ENCODE results near the gene PDE4D.

PDE4D gene

DNA sequence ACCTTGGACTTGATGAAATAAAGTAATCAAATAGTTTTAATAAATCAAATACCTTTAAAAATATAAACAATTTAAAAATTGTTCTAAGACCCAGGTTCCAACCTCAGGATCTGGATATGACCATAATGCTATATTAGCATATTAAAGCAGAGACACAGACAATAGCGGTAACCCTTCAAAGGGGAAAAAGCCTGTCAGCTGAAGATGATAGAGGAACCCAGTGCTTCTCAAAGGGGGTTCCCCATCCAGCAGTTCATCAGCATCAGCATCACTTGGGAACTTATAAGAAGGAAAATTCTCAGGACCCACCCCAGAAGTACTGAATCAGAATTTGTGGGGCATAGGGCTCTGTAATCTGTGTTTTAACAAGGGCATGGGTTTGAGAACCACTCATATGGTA is 791.1 kb downstream of the PDE4D start:
- H3K4me3 ChIP-seq (ENCODE audit: low read length) = no peak overlapping the region
- no peak overlapping the region for H3K9ac ChIP-seq (ENCODE audit: low read length)
- no peaks in the 10 kb centered on the region for H3K27me3 ChIP-seq (ENCODE audit: control insufficient read depth, insufficient read depth, low read length)
- peaks cover 6% of the 10 kb centered on the region for H3K4me1 ChIP-seq (ENCODE audit: control insufficient read depth, insufficient read depth, low read length)
- no peaks in the 10 kb centered on the region for H3K36me3 ChIP-seq (ENCODE audit: control insufficient read depth, insufficient read depth, low read length)
- H3K9me3 ChIP-seq (ENCODE audit: control insufficient read depth, low read length) = no peaks in the 10 kb centered on the region

DNA sequence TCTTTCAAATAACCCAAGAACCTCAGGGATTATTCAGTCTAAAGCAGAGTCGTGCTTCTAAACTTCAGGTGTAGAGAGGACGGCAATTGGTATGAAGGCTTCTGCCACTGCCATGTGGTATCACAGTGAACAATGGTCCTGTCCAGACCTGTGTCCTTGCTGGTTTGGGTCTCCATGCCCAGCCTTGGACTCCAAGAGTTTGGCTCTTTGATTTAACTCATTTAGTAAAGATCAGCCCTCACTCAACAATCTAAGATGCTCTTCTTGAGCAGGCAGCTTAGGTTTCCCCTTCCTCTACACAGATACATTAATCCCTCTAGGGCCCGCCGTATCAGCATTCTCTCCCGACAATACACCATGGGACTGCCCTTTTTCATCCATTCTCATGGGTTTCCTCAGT is 792.7 kb downstream of the PDE4D start:
- Histone ChIP-seq H3K4me3 (ENCODE audit: low read length) (no peak overlapping the region), H3K4me1 (ENCODE audit: control insufficient read depth, insufficient read depth, low read length) (peaks cover 6% of the 10 kb centered on the region), H3K27me3 (ENCODE audit: control insufficient read depth, insufficient read depth, low read length) (no peaks in the 10 kb centered on the region), H3K9ac (ENCODE audit: low read length) (no peak overlapping the region), H3K9me3 (ENCODE audit: control insufficient read depth, low read length) (no peaks in the 10 kb centered on the region), H3K36me3 (ENCODE audit: control insufficient read depth, insufficient read depth, low read length) (no peaks in the 10 kb centered on the region)

DNA sequence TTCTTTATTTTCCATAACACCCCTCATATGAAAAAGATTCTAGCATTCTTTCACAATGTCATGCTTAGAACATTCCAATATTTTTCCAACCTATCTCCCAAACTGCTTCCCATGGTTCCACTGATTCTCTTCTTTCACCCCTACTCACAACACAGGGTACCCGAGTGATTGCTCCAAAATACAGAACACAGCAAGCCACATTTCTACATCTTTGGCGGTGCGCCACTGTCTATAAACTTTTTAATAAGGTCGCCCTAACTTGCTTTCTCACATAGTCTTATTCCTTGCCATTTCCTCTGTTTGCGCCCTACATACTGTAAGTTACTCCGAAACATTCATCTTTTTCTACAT is 793.6 kb downstream of the PDE4D start:
- Histone ChIP-seq H3K36me3 (ENCODE audit: control insufficient read depth, insufficient read depth, low read length) (no peaks in the 10 kb centered on the region), H3K4me3 (ENCODE audit: low read length) (no peak overlapping the region), H3K9me3 (ENCODE audit: control insufficient read depth, low read length) (no peaks in the 10 kb centered on the region), H3K27me3 (ENCODE audit: control insufficient read depth, insufficient read depth, low read length) (no peaks in the 10 kb centered on the region), H3K4me1 (ENCODE audit: control insufficient read depth, insufficient read depth, low read length) (peaks cover 6% of the 10 kb centered on the region), H3K9ac (ENCODE audit: low read length) (no peak overlapping the region)

DNA sequence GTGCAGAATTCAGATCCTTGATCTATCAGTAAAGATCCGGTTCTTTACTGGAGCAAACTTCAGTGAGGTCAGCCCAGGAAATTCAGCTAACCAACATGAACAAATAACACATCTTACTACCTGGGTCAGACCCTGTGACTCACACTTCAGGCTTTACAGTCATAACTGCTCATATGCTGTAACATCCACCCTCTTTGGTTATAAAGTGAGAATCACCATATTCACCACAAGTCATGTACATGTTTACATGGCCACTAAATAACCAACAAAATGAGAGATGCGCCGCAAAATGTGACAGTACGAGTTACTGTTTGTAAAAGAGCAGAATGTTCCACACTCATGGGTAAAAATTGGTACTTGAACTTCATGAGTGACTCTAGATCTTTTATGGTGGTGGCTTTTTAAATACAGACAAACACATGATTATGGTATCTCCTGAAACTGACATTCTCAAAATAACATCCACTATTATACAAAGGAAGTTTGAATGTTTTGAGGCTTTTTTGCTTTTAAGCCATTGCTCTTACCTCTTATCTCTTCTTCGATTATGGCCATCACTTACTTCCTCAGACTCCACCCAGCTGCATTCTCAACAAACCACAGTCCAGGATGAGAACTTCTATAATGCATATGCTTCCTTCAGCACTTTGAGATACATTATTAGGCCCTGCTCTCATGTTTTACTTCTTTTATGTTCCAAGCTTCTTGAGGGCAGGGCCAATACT is 794.1 kb downstream of the PDE4D start:
- H3K4me3 ChIP-seq (ENCODE audit: low read length) = no peak overlapping the region
- no peaks in the 10 kb centered on the region for H3K36me3 ChIP-seq (ENCODE audit: control insufficient read depth, insufficient read depth, low read length)
- no peaks in the 10 kb centered on the region for H3K9me3 ChIP-seq (ENCODE audit: control insufficient read depth, low read length)
- H3K4me1 ChIP-seq (ENCODE audit: control insufficient read depth, insufficient read depth, low read length) = peaks cover 6% of the 10 kb centered on the region
- no peak overlapping the region for H3K9ac ChIP-seq (ENCODE audit: low read length)
- no peaks in the 10 kb centered on the region for H3K27me3 ChIP-seq (ENCODE audit: control insufficient read depth, insufficient read depth, low read length)

DNA sequence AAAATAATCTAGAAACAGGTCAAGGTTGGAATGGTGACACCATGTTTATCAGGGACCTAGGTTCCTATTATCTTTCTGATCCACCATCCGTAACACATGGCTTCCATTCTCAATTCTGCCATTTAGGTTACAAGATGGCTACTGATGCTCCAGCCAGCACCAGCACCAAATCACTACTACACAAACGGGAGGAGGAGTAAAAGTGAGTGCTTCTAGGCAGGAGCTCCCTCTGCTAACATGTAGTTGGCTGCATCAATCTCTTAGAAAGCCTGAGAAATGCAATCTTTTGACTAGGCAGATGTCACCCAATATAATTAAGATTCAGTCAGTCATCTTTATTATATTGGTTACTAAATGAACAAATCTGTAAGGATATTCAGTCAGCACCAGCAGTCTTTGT is 794.8 kb downstream of the PDE4D start:
- Histone ChIP-seq H3K4me3 (ENCODE audit: low read length) (no peak overlapping the region), H3K27me3 (ENCODE audit: control insufficient read depth, insufficient read depth, low read length) (no peaks in the 10 kb centered on the region), H3K9ac (ENCODE audit: low read length) (no peak overlapping the region), H3K9me3 (ENCODE audit: control insufficient read depth, low read length) (no peaks in the 10 kb centered on the region), H3K4me1 (ENCODE audit: control insufficient read depth, insufficient read depth, low read length) (peaks cover 6% of the 10 kb centered on the region), H3K36me3 (ENCODE audit: control insufficient read depth, insufficient read depth, low read length) (no peaks in the 10 kb centered on the region)

DNA sequence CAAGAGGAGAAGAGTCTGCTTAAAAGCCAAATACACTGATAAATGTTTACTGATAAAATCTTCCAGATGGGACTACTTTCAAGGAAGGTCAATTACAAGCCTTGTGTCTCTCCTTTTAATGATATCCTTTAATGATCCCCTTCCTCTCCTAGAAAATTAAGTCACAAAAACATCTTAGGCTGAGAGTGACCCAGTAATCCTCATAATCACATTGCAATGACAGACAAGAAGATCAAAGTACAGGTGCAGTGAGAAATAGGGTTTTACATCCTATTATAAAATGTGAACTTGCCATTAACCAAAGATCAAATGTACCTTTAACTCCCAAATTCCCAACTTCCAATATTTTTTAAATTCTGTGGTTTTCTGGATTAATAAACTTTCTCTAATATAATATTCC is 795.8 kb downstream of the PDE4D start:
- peaks cover 6% of the 10 kb centered on the region for H3K4me1 ChIP-seq (ENCODE audit: control insufficient read depth, insufficient read depth, low read length)
- no peaks in the 10 kb centered on the region for H3K9me3 ChIP-seq (ENCODE audit: control insufficient read depth, low read length)
- no peaks in the 10 kb centered on the region for H3K36me3 ChIP-seq (ENCODE audit: control insufficient read depth, insufficient read depth, low read length)
- H3K9ac ChIP-seq (ENCODE audit: low read length) = no peak overlapping the region
- no peaks in the 10 kb centered on the region for H3K27me3 ChIP-seq (ENCODE audit: control insufficient read depth, insufficient read depth, low read length)
- H3K4me3 ChIP-seq (ENCODE audit: low read length) = no peak overlapping the region

DNA sequence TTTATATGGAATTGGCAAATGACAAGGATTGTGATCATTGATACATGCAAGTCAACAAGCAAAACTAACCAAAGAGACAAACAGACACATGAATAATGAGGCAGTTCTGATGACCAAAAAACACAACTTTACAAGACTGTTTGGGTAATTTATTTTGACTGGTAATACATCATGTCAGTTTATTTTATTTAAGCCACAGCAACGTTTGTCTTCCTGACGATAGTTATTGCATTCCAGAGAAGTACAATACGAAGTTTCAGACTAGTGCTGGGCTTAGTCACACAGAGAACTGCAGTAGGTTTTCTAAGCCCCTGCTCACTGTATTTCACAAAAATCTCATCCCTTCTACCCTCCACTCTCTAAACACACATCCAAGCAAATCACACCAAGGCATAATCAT is 796.4 kb downstream of the PDE4D start:
- H3K9ac ChIP-seq (ENCODE audit: low read length) = no peak overlapping the region
- no peaks in the 10 kb centered on the region for H3K36me3 ChIP-seq (ENCODE audit: control insufficient read depth, insufficient read depth, low read length)
- H3K4me1 ChIP-seq (ENCODE audit: control insufficient read depth, insufficient read depth, low read length) = peaks cover 6% of the 10 kb centered on the region
- no peaks in the 10 kb centered on the region for H3K27me3 ChIP-seq (ENCODE audit: control insufficient read depth, insufficient read depth, low read length)
- no peak overlapping the region for H3K4me3 ChIP-seq (ENCODE audit: low read length)
- no peaks in the 10 kb centered on the region for H3K9me3 ChIP-seq (ENCODE audit: control insufficient read depth, low read length)

DNA sequence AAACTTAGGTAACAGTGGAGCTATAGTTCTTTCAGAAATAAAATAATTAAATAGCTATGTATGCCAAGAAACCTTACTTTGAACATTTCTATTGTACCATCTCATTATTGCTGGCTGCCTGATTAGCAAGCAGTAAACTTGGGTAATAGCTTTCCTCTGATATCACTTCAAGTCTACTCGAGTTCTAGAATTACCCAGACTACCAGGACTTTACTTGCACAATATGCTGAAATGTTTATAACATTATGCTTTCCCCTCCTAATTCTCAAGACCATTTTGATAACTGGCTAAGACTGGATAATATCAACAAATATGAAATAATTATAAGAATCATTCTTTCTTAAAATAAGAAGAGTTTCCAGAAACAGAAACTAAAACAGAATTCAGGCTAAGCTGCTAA is 798.0 kb downstream of the PDE4D start:
- Histone ChIP-seq H3K9me3 (ENCODE audit: control insufficient read depth, low read length) (no peaks in the 10 kb centered on the region), H3K4me1 (ENCODE audit: control insufficient read depth, insufficient read depth, low read length) (peaks cover 6% of the 10 kb centered on the region), H3K36me3 (ENCODE audit: control insufficient read depth, insufficient read depth, low read length) (no peaks in the 10 kb centered on the region), H3K4me3 (ENCODE audit: low read length) (no peak overlapping the region), H3K27me3 (ENCODE audit: control insufficient read depth, insufficient read depth, low read length) (no peaks in the 10 kb centered on the region), H3K9ac (ENCODE audit: low read length) (no peak overlapping the region)

DNA sequence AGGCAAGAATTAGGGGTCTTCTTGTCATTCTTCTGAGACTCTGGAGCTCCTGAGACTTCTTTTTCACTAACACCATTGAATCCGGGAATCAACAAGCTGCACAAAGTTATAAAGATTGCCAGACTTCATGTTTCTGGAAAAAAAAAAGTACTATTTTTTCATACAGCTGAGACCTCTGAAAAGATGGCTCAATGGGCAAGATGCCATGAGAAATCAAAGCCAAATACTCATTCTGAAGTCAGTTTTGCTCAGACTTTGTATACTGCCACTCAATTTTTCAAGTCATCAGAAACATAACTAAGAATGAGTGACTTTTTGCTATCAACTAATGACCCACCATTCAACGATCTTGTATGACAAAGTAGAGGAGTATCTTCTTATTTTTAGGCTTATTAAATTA is 798.7 kb downstream of the PDE4D start:
- no peaks in the 10 kb centered on the region for H3K36me3 ChIP-seq (ENCODE audit: control insufficient read depth, insufficient read depth, low read length)
- no peak overlapping the region for H3K9ac ChIP-seq (ENCODE audit: low read length)
- no peaks in the 10 kb centered on the region for H3K9me3 ChIP-seq (ENCODE audit: control insufficient read depth, low read length)
- H3K4me3 ChIP-seq (ENCODE audit: low read length) = no peak overlapping the region
- peaks cover 6% of the 10 kb centered on the region for H3K4me1 ChIP-seq (ENCODE audit: control insufficient read depth, insufficient read depth, low read length)
- no peaks in the 10 kb centered on the region for H3K27me3 ChIP-seq (ENCODE audit: control insufficient read depth, insufficient read depth, low read length)

DNA sequence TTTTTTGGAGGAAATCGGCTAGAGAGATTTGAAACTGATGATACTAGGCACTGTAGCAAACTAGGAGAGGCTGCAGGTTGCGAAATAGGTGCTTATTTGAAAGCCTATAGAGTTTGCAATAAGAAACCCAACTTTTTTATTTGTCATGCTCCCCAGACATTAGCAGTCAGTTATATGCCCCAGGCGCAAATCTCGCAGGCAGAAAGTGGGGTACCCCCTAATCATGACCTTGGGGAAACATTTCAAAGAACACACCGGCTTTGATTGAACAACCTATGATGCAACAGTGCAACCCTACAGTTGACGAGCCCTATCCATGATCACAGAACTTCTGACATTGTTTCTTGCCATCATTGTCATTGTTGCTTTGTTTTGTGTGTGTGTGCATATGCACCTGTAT is 800.2 kb downstream of the PDE4D start:
- no peaks in the 10 kb centered on the region for H3K27me3 ChIP-seq (ENCODE audit: control insufficient read depth, insufficient read depth, low read length)
- H3K9me3 ChIP-seq (ENCODE audit: control insufficient read depth, low read length) = no peaks in the 10 kb centered on the region
- no peaks in the 10 kb centered on the region for H3K36me3 ChIP-seq (ENCODE audit: control insufficient read depth, insufficient read depth, low read length)
- no peak overlapping the region for H3K4me3 ChIP-seq (ENCODE audit: low read length)
- no peaks in the 10 kb centered on the region for H3K4me1 ChIP-seq (ENCODE audit: control insufficient read depth, insufficient read depth, low read length)
- H3K9ac ChIP-seq (ENCODE audit: low read length) = no peak overlapping the region

DNA sequence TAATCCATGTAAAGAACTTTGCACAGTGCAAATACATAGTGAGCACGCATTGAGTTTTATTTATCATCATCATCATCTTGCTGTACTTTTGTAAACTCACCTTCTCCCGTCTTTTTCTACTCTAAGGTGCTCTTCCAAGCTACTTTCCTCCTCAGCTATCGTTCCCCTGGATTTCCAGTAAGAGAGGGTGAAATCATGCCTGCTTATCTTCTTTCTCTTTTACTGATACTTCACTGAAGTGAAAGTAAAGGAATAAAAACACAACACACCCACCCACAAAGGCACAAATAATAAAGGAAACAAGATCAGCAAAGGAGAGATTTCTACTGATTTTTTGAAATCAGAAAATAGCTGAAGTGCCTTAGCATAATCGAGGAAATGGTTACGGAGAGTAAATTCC is 800.8 kb downstream of the PDE4D start:
- no peak overlapping the region for H3K9ac ChIP-seq (ENCODE audit: low read length)
- no peak overlapping the region for H3K4me3 ChIP-seq (ENCODE audit: low read length)
- H3K4me1 ChIP-seq (ENCODE audit: control insufficient read depth, insufficient read depth, low read length) = no peaks in the 10 kb centered on the region
- no peaks in the 10 kb centered on the region for H3K36me3 ChIP-seq (ENCODE audit: control insufficient read depth, insufficient read depth, low read length)
- no peaks in the 10 kb centered on the region for H3K9me3 ChIP-seq (ENCODE audit: control insufficient read depth, low read length)
- H3K27me3 ChIP-seq (ENCODE audit: control insufficient read depth, insufficient read depth, low read length) = no peaks in the 10 kb centered on the region

DNA sequence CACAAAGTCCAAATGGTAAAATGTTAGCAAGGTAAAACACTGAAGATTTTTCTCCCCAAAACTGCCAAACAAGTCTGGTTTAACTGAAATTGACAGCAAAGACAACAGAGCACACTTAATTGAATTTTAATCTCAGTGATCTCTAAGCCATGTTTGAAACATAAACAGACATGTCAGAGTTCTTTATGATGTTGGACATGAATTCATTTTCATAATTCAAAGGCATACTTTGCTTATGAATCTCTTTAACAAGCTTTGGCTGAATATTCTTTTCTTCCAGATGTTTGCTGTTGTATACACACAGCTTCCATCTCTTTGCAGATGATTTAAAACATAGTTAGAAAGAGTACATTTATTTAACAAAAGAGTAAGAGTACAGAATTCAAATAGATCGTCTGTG is 801.6 kb downstream of the PDE4D start:
- no peak overlapping the region for H3K9ac ChIP-seq (ENCODE audit: low read length)
- no peaks in the 10 kb centered on the region for H3K27me3 ChIP-seq (ENCODE audit: control insufficient read depth, insufficient read depth, low read length)
- H3K36me3 ChIP-seq (ENCODE audit: control insufficient read depth, insufficient read depth, low read length) = no peaks in the 10 kb centered on the region
- no peaks in the 10 kb centered on the region for H3K9me3 ChIP-seq (ENCODE audit: control insufficient read depth, low read length)
- no peaks in the 10 kb centered on the region for H3K4me1 ChIP-seq (ENCODE audit: control insufficient read depth, insufficient read depth, low read length)
- H3K4me3 ChIP-seq (ENCODE audit: low read length) = no peak overlapping the region

DNA sequence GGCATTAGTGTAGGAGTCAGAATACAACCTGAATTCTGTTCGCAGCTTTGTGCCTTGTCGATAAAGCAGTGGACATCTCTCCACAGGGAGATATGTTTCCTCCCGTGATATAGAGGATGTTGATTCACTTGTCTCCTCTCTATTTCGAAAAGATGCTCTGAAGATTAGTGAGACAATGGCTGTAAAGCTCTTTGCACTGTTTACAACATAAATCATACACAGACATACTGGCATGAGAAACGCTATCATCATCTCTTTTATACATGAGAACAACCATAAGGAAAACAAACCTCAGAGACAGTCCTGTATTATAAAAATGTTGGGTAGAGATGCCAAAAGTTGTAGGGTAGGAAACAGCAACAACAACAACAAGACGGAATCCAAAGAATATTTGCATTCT is 803.2 kb downstream of the PDE4D start:
- H3K27me3 ChIP-seq (ENCODE audit: control insufficient read depth, insufficient read depth, low read length) = no peaks in the 10 kb centered on the region
- H3K4me3 ChIP-seq (ENCODE audit: low read length) = no peak overlapping the region

More for the DNA sequence above, 803.2 kb downstream of the PDE4D start:
- Histone ChIP-seq H3K4me1 (ENCODE audit: control insufficient read depth, insufficient read depth, low read length) (no peaks in the 10 kb centered on the region), H3K9ac (ENCODE audit: low read length) (no peak overlapping the region), H3K9me3 (ENCODE audit: control insufficient read depth, low read length) (no peaks in the 10 kb centered on the region), H3K36me3 (ENCODE audit: control insufficient read depth, insufficient read depth, low read length) (no peaks in the 10 kb centered on the region)

All from mucosa of stomach (tissue), 1 donor.